ENCODE results near the gene NUP188. TPM values are rescaled to one million over a fixed set of nuclear protein-coding genes. Genes with fewer than 3 reads are reported as not detected.
"Not testable (repeated sequence)": the region's sequence is repeated elsewhere in the genome, so short reads cannot be mapped to it uniquely, and the experiment has no call there.

Gene NUP188
- total and polyA plus RNA-seq, 2 donors (not counting 1 experiment from before 2014, with no cell fraction given): 28.8 to 31.4 TPM

- H4K20me1 ChIP-seq (ENCODE audit: control insufficient read depth, extremely low read depth, insufficient read depth, low read length): no peaks in the 10 kb centered on the region
- H3K79me2 ChIP-seq (ENCODE audit: control insufficient read depth, insufficient read depth, low read length): no peaks in the 10 kb centered on the region
- H3K27ac ChIP-seq (ENCODE audit: insufficient read depth, low read length): no peak overlapping the region
- H3K9me3 ChIP-seq (ENCODE audit: control insufficient read depth, insufficient read depth, low read depth, low read length): no peaks in the 10 kb centered on the region
- no peaks in the 10 kb centered on the region for H3K4me1 ChIP-seq (ENCODE audit: control insufficient read depth, extremely low read depth, insufficient read depth, low read length)
- no peak for DNase-seq (ENCODE audit: low read depth in 2 of 2)
- no peak overlapping the region for H3K4me2 ChIP-seq (ENCODE audit: extremely low read depth, insufficient read depth, low read length)
- no peak overlapping the region for H2AFZ ChIP-seq (ENCODE audit: low read length)
- TF ChIP-seq CTCF (conservative IDR thresholded peaks at IDR 0.05 in 1 of 2, IDR thresholded peaks at IDR 0.05 in 1 of 2; ENCODE audit: low read depth in 1 of 2, low read length in 2 of 2): no peak
- TF ChIP-seq EZH2 (IDR thresholded peaks at IDR 0.05; ENCODE audit: low read length, missing control alignments): no peak
- no peak overlapping the region for H3K9ac ChIP-seq (ENCODE audit: insufficient read depth, low read length)
- H3K27me3 ChIP-seq (ENCODE audit: control insufficient read depth, insufficient read depth, low read length): no peaks in the 10 kb centered on the region
- H3K4me3 ChIP-seq (replicated peaks in 1 of 4; ENCODE audit: control extremely low read depth in 1 of 4, insufficient read depth in 1 of 4, low read depth in 3 of 4, low read length in 4 of 4): no peak overlapping the region
- H3K36me3 ChIP-seq (ENCODE audit: control insufficient read depth, insufficient read depth, low read length): no peaks in the 10 kb centered on the region
Measured at GRCh38 chr9:128940271-128940921, 7.1 kb upstream of the NUP188 start.

DNA sequence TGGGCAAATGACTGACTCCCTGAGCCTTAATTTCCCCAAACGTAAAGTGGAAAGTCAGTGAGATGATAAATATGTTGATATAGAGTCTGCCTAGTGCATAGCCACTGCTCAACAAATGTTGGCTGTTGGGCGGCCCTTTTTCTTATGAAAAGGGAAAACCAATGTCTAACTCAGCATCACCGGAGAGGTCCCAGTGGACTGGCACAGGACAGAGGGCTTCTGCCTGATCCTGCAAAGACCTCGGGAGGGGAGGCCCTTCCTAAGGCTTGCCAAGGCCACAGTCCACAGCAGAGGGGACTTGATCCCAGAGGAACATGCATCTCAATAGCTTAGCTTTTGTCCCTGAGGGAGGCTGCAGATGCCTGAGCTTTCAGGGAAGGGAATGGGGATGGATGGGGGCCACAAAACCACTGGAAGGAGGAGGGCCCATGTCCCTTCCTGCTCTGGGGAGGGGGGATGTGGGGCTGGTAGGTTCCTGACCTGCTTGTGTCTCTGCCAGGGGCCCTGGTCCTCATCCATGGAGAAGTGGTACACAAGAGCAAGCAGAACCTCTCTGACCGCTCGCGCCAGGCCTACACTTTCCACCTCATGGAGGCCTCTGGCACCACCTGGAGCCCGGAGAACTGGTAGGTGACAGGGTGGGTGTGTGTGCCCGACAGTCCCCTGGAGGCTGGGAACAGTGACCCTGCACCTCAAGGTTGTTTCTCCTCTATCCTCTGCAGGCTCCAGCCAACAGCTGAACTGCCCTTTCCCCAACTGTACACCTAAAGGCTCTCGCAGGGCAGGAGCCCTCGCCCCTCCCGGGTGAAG is 6.3 kb upstream of the NUP188 start:
- Histone ChIP-seq H3K36me3 (ENCODE audit: control insufficient read depth, insufficient read depth, low read length) (no peaks in the 10 kb centered on the region), H3K27ac (ENCODE audit: insufficient read depth, low read length) (no peak overlapping the region), H3K4me3 (replicated peaks in 1 of 4; ENCODE audit: control extremely low read depth in 1 of 4, insufficient read depth in 1 of 4, low read depth in 3 of 4, low read length in 4 of 4) (no peak overlapping the region), H4K20me1 (ENCODE audit: control insufficient read depth, extremely low read depth, insufficient read depth, low read length) (no peaks in the 10 kb centered on the region), H3K4me1 (ENCODE audit: control insufficient read depth, extremely low read depth, insufficient read depth, low read length) (no peaks in the 10 kb centered on the region), H3K27me3 (ENCODE audit: control insufficient read depth, insufficient read depth, low read length) (no peaks in the 10 kb centered on the region), H3K4me2 (ENCODE audit: extremely low read depth, insufficient read depth, low read length) (no peak overlapping the region), H3K79me2 (ENCODE audit: control insufficient read depth, insufficient read depth, low read length) (peaks cover 4% of the 10 kb centered on the region), H3K9me3 (ENCODE audit: control insufficient read depth, insufficient read depth, low read depth, low read length) (no peaks in the 10 kb centered on the region), H3K9ac (ENCODE audit: insufficient read depth, low read length) (no peak overlapping the region), H2AFZ (ENCODE audit: low read length) (no peak overlapping the region)
- no peak for TF ChIP-seq CTCF (conservative IDR thresholded peaks at IDR 0.05 in 1 of 2, IDR thresholded peaks at IDR 0.05 in 1 of 2; ENCODE audit: low read depth in 1 of 2, low read length in 2 of 2)
- no peak for TF ChIP-seq EZH2 (IDR thresholded peaks at IDR 0.05; ENCODE audit: low read length, missing control alignments)
- no peak for DNase-seq (ENCODE audit: low read depth in 2 of 2)

- H3K9me3 ChIP-seq (ENCODE audit: control insufficient read depth, insufficient read depth, low read depth, low read length): no peaks in the 10 kb centered on the region
- no peak overlapping the region for H3K9ac ChIP-seq (ENCODE audit: insufficient read depth, low read length)
- H2AFZ ChIP-seq (ENCODE audit: low read length): no peak overlapping the region
- DNase-seq (ENCODE audit: low read depth in 2 of 2): no peak
- TF ChIP-seq EZH2 (IDR thresholded peaks at IDR 0.05; ENCODE audit: low read length, missing control alignments): no peak
- no peak for TF ChIP-seq CTCF (conservative IDR thresholded peaks at IDR 0.05 in 1 of 2, IDR thresholded peaks at IDR 0.05 in 1 of 2; ENCODE audit: low read depth in 1 of 2, low read length in 2 of 2)
- H4K20me1 ChIP-seq (ENCODE audit: control insufficient read depth, extremely low read depth, insufficient read depth, low read length): no peaks in the 10 kb centered on the region
- H3K27me3 ChIP-seq (ENCODE audit: control insufficient read depth, insufficient read depth, low read length): no peaks in the 10 kb centered on the region
- H3K4me1 ChIP-seq (ENCODE audit: control insufficient read depth, extremely low read depth, insufficient read depth, low read length): peaks cover 5% of the 10 kb centered on the region
- peaks cover 17% of the 10 kb centered on the region for H3K79me2 ChIP-seq (ENCODE audit: control insufficient read depth, insufficient read depth, low read length)
- H3K27ac ChIP-seq (ENCODE audit: insufficient read depth, low read length): no peak overlapping the region
- no peak overlapping the region for H3K4me3 ChIP-seq (replicated peaks in 1 of 4; ENCODE audit: control extremely low read depth in 1 of 4, insufficient read depth in 1 of 4, low read depth in 3 of 4, low read length in 4 of 4)
- H3K36me3 ChIP-seq (ENCODE audit: control insufficient read depth, insufficient read depth, low read length): no peaks in the 10 kb centered on the region
- H3K4me2 ChIP-seq (ENCODE audit: extremely low read depth, insufficient read depth, low read length): no peak overlapping the region
Measured at GRCh38 chr9:128943832-128944620, 3.5 kb upstream of the NUP188 start.

- not testable (repeated sequence) for H3K4me1 ChIP-seq (ENCODE audit: control insufficient read depth, extremely low read depth, insufficient read depth, low read length)
Measured at GRCh38 chr9:128944966-128945365, 2.5 kb upstream of the NUP188 start.

More at GRCh38 chr9:128944966-128945365, 2.5 kb upstream of the NUP188 start:
- H4K20me1 ChIP-seq (ENCODE audit: control insufficient read depth, extremely low read depth, insufficient read depth, low read length); H3K4me2 ChIP-seq (ENCODE audit: extremely low read depth, insufficient read depth, low read length); H3K9me3 ChIP-seq (ENCODE audit: control insufficient read depth, insufficient read depth, low read depth, low read length); H3K4me3 ChIP-seq (replicated peaks in 1 of 4; ENCODE audit: control extremely low read depth in 1 of 4, insufficient read depth in 1 of 4, low read depth in 3 of 4, low read length in 4 of 4); H3K9ac ChIP-seq (ENCODE audit: insufficient read depth, low read length); H2AFZ ChIP-seq (ENCODE audit: low read length); H3K27me3 ChIP-seq (ENCODE audit: control insufficient read depth, insufficient read depth, low read length); H3K36me3 ChIP-seq (ENCODE audit: control insufficient read depth, insufficient read depth, low read length); DNase-seq (ENCODE audit: low read depth in 2 of 2); H3K27ac ChIP-seq (ENCODE audit: insufficient read depth, low read length): not testable (repeated sequence)
- H3K79me2 ChIP-seq (ENCODE audit: control insufficient read depth, insufficient read depth, low read length): peaks cover 17% of the 10 kb centered on the region
